Tibial artery (tissue), 4 donors: ENCODE measurements around the gene FGGY.

ENCODE experiments used
- DNase-seq, 2 donors: peaks; one replicate each; pipeline ENCODE4 v3.0.0-alpha.2; 2019
- H3K27ac ChIP-seq, 2 donors: fragments of 200-600 bp; sonication (generic) in 1 of 2; 1 replicate in 1 of 2; 2 replicates in 1 of 2; pipeline ENCODE4 v1.5.1; 2018 to 2019; ENCODE audit warnings: mild to moderate bottlenecking in 1 of 2
- H3K27me3 ChIP-seq, 2 donors: fragments of 200-600 bp; sonication (generic) in 1 of 2; one replicate each; pipeline versions ENCODE4 v1.5.1 to v1.6.0; 2016 to 2019
- H3K36me3 ChIP-seq, 3 donors: fragments of 200-600 bp; sonication (generic) in 2 of 3; one replicate each; pipeline ENCODE4 v1.5.1; 2016 to 2019; ENCODE audit warnings: mild to moderate bottlenecking in 2 of 3
- H3K4me1 ChIP-seq, 4 donors: fragments of 200-600 bp; sonication (generic) in 2 of 4; 1 replicate in 3 of 4; 2 replicates in 1 of 4; pipeline ENCODE4 v1.5.1; 2016 to 2019
- H3K4me3 ChIP-seq, 2 donors: fragments of 200-600 bp; sonication (generic) in 1 of 2; 1 replicate in 1 of 2; 2 replicates in 1 of 2; pipeline ENCODE4 v1.5.1; 2018 to 2019; ENCODE audit warnings: mild to moderate bottlenecking in 2 of 2
- H3K9me3 ChIP-seq, 3 donors: fragments of 200-600 bp; sonication (generic) in 1 of 3; one replicate each; pipeline ENCODE4 v1.5.1; 2016 to 2019
- intact Hi-C: fragments of 100-400 bp; cut with DNase I; formaldehyde crosslinking; loops from one replicate; pipeline ENCODE4 v1.15.0; 2023; ENCODE audit warnings: low total_unique reads
- TF ChIP-seq, protein P1 (sequence below), 2 experiments: fragments of 200-600 bp in 1 of 2; fragments of 450-650 bp in 1 of 2; IDR thresholded peaks; one replicate each; pipeline ENCODE4 v1.5.1; 2017 to 2019; ENCODE audit warnings: antibody characterized with exemption in 2 of 2, mild to moderate bottlenecking in 1 of 2, moderate library complexity in 1 of 2

The FGGY gene

GRCh38 chr1:59714966-59715365, 418.1 kb downstream of the FGGY start:
- Histone ChIP-seq H3K27me3 (no peaks in the 10 kb centered on the region), H3K4me3 (no peak overlapping the region), H3K27ac (peak overlapping the region in 1 of 2 donors; percentile 6), H3K4me1 (peaks cover 0 to 8% (median 0%) of the 10 kb centered on the region in 4 donors), H3K9me3 (no peaks in the 10 kb centered on the region), H3K36me3 (no peaks in the 10 kb centered on the region)
- DNase-seq: no peak
- TF ChIP-seq, protein P1, sequence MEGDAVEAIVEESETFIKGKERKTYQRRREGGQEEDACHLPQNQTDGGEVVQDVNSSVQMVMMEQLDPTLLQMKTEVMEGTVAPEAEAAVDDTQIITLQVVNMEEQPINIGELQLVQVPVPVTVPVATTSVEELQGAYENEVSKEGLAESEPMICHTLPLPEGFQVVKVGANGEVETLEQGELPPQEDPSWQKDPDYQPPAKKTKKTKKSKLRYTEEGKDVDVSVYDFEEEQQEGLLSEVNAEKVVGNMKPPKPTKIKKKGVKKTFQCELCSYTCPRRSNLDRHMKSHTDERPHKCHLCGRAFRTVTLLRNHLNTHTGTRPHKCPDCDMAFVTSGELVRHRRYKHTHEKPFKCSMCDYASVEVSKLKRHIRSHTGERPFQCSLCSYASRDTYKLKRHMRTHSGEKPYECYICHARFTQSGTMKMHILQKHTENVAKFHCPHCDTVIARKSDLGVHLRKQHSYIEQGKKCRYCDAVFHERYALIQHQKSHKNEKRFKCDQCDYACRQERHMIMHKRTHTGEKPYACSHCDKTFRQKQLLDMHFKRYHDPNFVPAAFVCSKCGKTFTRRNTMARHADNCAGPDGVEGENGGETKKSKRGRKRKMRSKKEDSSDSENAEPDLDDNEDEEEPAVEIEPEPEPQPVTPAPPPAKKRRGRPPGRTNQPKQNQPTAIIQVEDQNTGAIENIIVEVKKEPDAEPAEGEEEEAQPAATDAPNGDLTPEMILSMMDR (IDR thresholded peaks at IDR 0.05): no peak
- intact Hi-C loops: no loop called here

DNA sequence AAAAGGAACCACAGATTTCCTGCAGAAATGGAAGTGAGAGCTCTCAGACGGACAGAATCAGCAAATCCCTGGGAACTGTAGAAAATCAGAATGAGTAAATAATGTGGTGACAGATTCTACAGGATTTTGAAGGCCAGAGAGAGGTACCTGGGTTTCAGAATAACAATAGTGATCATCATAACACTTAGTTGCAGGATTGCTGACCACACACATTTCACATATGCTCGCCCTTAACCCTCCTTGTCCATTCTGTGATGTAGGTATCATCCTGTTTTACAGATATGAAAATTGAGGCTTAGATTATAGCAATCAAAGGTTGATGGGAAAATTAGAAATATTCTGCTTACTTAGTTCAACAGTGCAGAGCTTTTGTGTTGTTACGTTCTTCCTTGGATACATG, 419.9 kb downstream of the FGGY start:
- intact Hi-C loops: no loop called here
- DNase-seq: no peak

DNA sequence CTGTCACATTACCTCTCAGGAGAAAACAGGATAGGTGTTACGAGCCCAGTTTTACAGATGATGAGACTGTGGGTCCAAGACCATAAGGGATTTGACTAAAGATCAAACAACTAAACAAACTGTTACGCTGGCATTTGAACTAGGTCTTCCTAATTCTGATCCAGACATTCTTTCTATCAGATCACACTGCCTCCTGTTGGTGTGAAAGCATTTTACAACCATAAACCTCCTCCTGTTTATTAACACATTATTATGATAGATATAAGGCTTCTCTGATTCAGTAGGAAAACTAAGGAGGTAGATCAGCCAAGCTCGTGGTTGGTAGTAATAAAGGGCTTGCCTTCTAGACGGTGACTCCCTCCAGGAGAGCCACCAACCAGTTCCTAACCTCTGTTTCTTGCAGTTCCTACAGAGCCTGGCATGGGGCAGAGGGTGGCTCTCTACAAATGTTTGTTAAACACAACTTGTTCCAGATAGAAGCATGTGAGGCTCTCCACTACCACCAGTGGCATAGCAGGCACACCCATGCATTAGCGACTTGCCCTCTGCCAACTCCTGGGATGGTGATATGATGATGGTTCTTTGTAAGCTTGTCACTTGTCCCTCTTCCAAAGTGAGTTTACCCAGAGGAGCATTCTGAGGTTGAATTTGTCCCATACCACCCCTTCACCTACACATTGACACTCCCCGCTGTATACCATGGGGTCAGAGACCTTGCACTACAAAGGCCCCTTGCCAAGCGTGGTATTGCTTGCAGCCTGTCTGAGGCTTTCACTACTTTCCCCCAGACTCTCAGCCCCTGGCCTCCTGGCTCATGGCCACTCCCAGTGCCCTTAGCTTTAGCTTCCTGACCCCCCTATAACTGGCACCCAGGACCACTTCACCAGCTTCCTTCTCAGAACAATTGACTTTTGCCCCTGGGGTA, 421.4 kb downstream of the FGGY start:
- Histone ChIP-seq H3K27ac (no peak overlapping the region), H3K4me3 (no peak overlapping the region), H3K9me3 (no peaks in the 10 kb centered on the region), H3K27me3 (no peaks in the 10 kb centered on the region), H3K4me1 (peaks cover 0 to 8% (median 0%) of the 10 kb centered on the region in 4 donors), H3K36me3 (no peaks in the 10 kb centered on the region)
- TF ChIP-seq, protein P1 (IDR thresholded peaks at IDR 0.05): peak; percentile 38 to 42
- DNase-seq: no peak
- intact Hi-C loops: no loop called here

More for the DNA sequence above, 419.9 kb downstream of the FGGY start:
- Histone ChIP-seq H3K27ac (no peak overlapping the region), H3K4me1 (peaks cover 0 to 8% (median 0%) of the 10 kb centered on the region in 4 donors), H3K4me3 (no peak overlapping the region), H3K9me3 (no peaks in the 10 kb centered on the region), H3K36me3 (no peaks in the 10 kb centered on the region), H3K27me3 (no peaks in the 10 kb centered on the region)
- TF ChIP-seq, protein P1 (IDR thresholded peaks at IDR 0.05): no peak

DNA sequence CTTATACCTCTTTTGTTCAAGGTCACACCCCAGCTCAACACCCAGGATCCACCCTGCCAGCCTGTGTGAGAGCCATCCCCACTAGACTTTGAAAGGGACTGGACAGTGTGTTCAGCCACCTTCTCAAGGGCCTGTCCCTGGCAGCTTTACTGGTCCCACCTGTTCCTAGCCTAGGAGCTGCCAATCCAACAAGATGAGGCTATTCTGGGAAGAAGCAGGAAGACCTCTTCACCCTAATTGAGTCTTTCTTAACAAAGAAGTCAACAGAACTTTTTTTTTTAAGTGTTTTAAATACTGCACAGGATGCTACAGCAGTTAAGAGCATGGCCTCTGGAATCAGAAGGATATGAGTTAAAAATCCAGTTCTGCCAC, 422.1 kb downstream of the FGGY start:
- Histone ChIP-seq H3K27ac (no peak overlapping the region), H3K4me3 (no peak overlapping the region), H3K9me3 (no peaks in the 10 kb centered on the region), H3K36me3 (no peaks in the 10 kb centered on the region), H3K4me1 (peaks cover 0 to 8% (median 0%) of the 10 kb centered on the region in 4 donors), H3K27me3 (no peaks in the 10 kb centered on the region)
- no peak for DNase-seq
- TF ChIP-seq, protein P1 (IDR thresholded peaks at IDR 0.05): no peak
- intact Hi-C loops: no loop called here

DNA sequence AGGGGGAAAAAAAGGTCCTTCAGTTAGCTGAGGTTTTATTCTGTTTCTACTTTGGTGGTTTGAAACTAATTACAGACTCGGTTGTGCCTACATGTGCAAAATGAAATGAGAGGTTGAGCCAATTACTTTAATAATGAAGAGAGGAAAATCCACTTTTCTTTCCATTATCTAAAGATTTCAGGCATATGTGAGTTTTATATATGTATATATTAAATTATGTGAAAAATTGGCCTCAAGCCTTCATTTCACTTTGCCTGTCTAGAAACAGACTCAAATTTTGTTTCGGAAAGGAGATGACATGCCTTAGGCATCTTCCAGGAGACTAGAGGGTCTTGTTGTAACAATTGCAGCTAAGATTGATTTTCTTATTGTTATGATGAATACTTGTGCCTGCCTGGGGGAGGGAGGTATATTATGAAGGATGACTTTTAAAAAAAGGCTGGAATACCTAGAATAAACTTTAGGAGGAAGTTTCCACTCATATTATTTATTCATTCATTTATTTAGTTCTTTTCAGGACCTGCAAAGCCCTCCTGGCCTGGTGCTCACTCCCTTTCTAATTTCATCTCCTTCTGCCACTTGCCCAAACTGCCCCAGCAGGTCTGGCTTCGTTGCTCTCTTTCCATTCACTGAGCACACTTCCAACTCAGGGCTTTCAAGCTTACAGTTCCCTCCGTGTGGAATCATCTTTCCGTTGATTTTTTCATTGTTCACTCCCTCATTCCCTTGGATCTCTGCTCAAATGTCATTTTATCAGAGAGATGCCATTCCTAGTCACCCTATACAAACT, 423.6 kb downstream of the FGGY start:
- H3K4me1 ChIP-seq: no peaks in the 10 kb centered on the region
- H3K27me3 ChIP-seq: no peaks in the 10 kb centered on the region
- TF ChIP-seq, protein P1 (IDR thresholded peaks at IDR 0.05): no peak
- no peak for DNase-seq
- H3K9me3 ChIP-seq: no peaks in the 10 kb centered on the region
- no peaks in the 10 kb centered on the region for H3K36me3 ChIP-seq
- H3K27ac ChIP-seq: no peak overlapping the region
- H3K4me3 ChIP-seq: no peak overlapping the region
- intact Hi-C loops: no loop called here
